GM06990 (cell line): Measurements from ENCODE around the gene CASKIN2.
"Not testable (repeated sequence)": the region's sequence is repeated elsewhere in the genome, so short reads cannot be mapped to it uniquely, and the experiment has no call there.

Source experiments
- DNase-seq: peaks from one replicate; pipeline ENCODE4 v3.0.0-alpha.2; 2011; ENCODE audit not compliant: insufficient read length; ENCODE audit errors: extremely low read depth
- H3K27me3 ChIP-seq: replicated peaks from 2 replicates; pipeline ENCODE4 v1.6.0; 2011; ENCODE audit warnings: low read length; ENCODE audit not compliant: control insufficient read depth, insufficient read depth
- H3K36me3 ChIP-seq: 2 replicates; pipeline ENCODE4 v1.5.1; 2011; ENCODE audit warnings: low read length; ENCODE audit not compliant: control insufficient read depth, insufficient read depth
- H3K4me3 ChIP-seq: replicated peaks from 2 replicates; pipeline ENCODE4 v1.5.1; 2011; ENCODE audit warnings: low read depth, mild to moderate bottlenecking, control low read depth, low read length
- TF ChIP-seq, protein P1 (sequence below): IDR thresholded peaks from 2 replicates; pipeline ENCODE4 v1.5.1; 2011; ENCODE audit warnings: low read length, control low read depth, mild to moderate bottlenecking, inconsistent platforms; ENCODE audit not compliant: insufficient read depth, poor library complexity, severe bottlenecking

The CASKIN2 gene

DNA sequence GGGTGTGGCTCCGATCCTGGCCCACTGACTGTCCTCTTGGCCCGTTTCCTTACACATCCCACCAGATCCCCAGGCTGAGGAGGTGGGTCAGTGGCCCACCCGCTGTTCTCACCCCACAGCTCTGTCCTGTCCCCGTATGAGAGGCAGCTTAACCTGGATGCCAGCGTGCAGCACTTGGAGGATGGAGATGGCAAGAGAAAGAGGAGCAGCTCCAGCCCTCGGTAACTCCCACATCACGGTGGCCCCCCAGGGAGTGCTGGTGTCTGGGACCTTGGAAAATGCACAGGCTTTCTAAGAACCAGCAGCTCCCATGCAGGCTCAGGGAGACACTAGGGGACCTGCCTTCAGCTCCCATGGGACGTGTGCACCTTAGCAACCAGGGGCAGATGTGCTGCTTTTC lies 6.0 kb upstream of the CASKIN2 start:
- DNase-seq = no peak
- no peak overlapping the region for H3K4me3 ChIP-seq
- TF ChIP-seq, protein P1, sequence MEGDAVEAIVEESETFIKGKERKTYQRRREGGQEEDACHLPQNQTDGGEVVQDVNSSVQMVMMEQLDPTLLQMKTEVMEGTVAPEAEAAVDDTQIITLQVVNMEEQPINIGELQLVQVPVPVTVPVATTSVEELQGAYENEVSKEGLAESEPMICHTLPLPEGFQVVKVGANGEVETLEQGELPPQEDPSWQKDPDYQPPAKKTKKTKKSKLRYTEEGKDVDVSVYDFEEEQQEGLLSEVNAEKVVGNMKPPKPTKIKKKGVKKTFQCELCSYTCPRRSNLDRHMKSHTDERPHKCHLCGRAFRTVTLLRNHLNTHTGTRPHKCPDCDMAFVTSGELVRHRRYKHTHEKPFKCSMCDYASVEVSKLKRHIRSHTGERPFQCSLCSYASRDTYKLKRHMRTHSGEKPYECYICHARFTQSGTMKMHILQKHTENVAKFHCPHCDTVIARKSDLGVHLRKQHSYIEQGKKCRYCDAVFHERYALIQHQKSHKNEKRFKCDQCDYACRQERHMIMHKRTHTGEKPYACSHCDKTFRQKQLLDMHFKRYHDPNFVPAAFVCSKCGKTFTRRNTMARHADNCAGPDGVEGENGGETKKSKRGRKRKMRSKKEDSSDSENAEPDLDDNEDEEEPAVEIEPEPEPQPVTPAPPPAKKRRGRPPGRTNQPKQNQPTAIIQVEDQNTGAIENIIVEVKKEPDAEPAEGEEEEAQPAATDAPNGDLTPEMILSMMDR = no peak
- H3K36me3 ChIP-seq = peaks cover 4% of the 10 kb centered on the region
- no peaks in the 10 kb centered on the region for H3K27me3 ChIP-seq

DNA sequence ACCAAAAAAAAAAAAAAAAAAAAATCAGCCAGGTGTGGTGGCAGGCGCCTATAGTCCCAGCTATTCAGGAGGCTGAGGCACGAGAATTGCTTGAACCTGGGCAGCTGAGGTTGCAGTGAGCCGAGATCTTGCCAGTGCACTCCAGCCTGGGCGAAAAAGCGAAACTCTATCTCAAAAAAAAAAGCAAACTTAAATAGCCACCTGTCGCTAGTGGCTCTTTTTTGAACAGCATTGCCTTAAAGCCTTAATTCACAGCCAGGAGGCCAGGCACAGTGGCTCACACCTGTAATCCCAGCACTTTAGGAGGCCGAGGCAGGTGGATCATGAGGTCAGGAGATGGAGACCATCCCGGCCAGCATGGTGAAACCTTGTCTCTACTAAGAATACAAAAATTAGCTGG lies 5.1 kb upstream of the CASKIN2 start:
- not testable (repeated sequence) for H3K36me3 ChIP-seq, H3K27me3 ChIP-seq, DNase-seq, H3K4me3 ChIP-seq

DNA sequence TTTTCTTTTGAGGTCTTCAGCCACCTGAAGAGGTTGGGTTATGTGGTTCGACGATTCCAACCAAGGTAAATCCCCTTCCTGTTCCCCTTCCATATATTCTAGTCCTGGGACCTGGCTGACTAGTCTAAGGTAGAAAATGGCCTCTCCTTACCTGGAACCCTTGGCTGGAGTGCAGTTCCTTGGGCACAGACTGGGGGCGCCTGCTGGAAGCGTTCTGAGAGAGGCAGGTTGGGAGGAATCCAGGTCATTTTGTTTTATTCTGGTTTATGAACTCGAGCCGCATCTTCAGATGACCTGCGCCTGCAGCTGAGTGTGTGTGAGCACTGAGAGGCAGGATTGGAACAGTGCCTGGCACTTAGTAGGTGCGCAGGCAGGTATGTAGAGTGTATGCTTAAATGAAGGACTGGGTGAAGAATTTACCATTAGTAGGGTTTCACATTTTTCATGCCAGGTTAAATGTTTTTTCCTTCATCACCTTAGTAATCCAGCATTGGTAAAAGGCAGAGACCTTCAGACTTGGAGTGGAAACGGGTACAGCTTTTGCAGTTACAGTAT lies 3.7 kb upstream of the CASKIN2 start:
- TF ChIP-seq, protein P1 = no peak
- Histone ChIP-seq H3K4me3 (no peak overlapping the region), H3K27me3 (no peaks in the 10 kb centered on the region; the same call in 1 of the 2 replicates), H3K36me3 (peaks cover 4% of the 10 kb centered on the region)
- no peak for DNase-seq

DNA sequence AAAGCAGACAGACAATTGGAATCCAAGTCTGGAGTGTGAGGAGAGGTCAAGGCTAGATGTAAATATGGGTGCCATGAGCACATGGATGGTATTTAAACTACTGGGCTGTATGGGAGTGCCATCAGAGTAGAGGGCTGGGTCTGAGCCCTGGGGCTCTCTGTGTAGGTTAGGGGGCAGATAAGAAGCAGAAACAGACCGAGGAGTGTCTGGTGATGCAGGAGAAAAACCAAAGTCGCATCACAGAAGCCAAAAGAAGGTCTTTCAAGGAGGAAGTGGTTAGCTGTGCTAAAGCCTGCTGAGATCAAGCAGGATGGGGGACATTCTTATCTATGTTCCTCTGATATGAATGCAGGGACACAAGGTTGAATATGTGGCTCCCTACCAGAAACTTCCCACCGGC lies 2.9 kb upstream of the CASKIN2 start:
- Histone ChIP-seq H3K4me3 (no peak overlapping the region), H3K27me3 (no peaks in the 10 kb centered on the region; the same call in 1 of the 2 replicates), H3K36me3 (peaks cover 4% of the 10 kb centered on the region)
- DNase-seq = no peak
- TF ChIP-seq, protein P1 = no peak

DNA sequence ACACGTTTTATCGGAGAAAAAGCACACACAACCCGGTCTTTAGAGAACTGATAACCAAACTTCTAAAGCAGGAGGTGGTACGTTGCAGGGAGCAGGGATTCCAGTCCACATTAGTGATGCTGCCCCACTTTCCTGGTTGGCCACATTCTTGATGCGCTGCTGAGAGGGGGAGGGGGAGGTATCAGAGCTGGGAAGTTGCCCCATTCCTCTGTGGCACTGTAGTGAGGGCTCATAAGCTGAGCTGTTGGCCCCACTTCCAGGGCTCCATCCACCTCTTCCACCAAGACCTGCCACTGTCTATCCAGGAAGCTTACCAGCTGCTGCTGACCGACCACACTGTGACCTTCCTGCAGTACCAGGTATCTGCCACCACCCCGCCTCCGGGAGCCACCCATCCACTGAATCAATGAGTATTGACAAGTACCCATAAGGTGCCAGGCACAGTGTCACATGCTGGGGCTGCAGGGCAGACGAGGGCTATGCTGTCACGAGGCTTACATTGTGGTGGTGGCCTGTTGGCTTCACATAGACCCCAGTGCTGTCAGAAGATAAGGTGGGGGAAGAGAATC lies 2.0 kb upstream of the CASKIN2 start:
- TF ChIP-seq, protein P1 = peak; percentile 7
- peak; percentile 46 for DNase-seq
- peak overlapping the region; percentile 87 for H3K4me3 ChIP-seq
- H3K36me3 ChIP-seq = peaks cover 4% of the 10 kb centered on the region
- no peaks in the 10 kb centered on the region; the same call in 1 of the 2 replicates for H3K27me3 ChIP-seq

DNA sequence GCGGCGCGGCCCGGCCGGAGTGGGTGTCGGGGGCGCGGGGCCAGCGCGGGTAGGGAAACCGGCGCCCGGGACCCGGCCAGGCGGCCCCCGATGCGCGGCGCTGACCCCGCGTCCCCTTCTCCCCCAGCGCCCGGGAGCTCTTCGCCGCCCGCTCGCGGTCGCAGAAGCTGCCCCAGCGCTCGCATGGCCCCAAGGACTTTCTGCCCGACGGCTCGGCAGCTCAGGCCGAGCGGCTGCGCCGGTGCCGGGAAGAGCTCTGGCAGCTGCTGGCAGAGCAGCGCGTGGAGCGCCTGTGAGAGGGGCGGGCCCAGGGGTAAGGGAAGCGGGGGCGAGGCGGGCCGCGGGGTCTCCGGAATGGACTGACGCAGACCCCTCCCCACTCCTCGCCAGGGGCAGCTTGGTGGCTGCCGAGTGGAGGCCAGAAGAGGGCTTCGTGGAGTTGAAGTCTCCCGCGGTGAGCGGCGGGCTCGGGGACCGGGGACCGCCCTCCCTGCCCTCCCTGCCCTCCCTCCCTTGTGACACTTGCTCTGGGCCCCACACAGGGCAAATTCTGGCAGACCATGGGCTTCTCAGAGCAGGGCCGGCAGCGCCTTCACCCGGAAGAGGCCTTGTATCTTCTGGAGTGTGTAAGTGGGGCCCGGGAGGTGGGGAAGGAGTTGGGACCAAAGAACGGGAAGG lies 1.4 kb upstream of the CASKIN2 start:
- H3K27me3 ChIP-seq = no peaks in the 10 kb centered on the region; the same call in 1 of the 2 replicates
- H3K36me3 ChIP-seq = peaks cover 4% of the 10 kb centered on the region
- TF ChIP-seq, protein P1 = no peak
- peak; percentile 56 for DNase-seq
- peak overlapping the region; percentile 87 for H3K4me3 ChIP-seq
